Chondrocyte (in vitro differentiated cells): ENCODE measurements around the gene NCR1. TPM values are rescaled to one million over a fixed set of nuclear protein-coding genes. Genes with fewer than 3 reads are reported as not detected.
"Not testable (repeated sequence)": the region's sequence is repeated elsewhere in the genome, so short reads cannot be mapped to it uniquely, and the experiment has no call there.

ENCODE experiments used
- DNase-seq: peaks from one replicate; pipeline ENCODE4 v3.0.0; 2021; ENCODE audit warnings: mixed read lengths, low spot score
- H3K27ac Mint-ChIP-seq: one replicate; pipeline ENCODE4 v1.8.0; 2021; ENCODE audit warnings: mild to moderate bottlenecking, moderate library complexity, mixed read lengths; ENCODE audit not compliant: unreplicated experiment
- H3K27me3 Mint-ChIP-seq: 2 replicates; pipeline ENCODE4 v1.8.0; 2021; ENCODE audit warnings: low read depth, mixed read lengths
- H3K36me3 Mint-ChIP-seq: 2 replicates; pipeline ENCODE4 v1.8.0; 2021; ENCODE audit warnings: low read depth, mixed read lengths
- H3K4me1 Mint-ChIP-seq: 2 replicates; pipeline ENCODE4 v1.8.0; 2021; ENCODE audit warnings: low read depth, mild to moderate bottlenecking, mixed read lengths
- H3K4me3 Mint-ChIP-seq: one replicate; pipeline ENCODE4 v1.8.0; 2021; ENCODE audit warnings: mild to moderate bottlenecking, moderate library complexity, mixed read lengths; ENCODE audit not compliant: unreplicated experiment
- H3K9me3 Mint-ChIP-seq: 2 replicates; pipeline ENCODE4 v1.8.0; 2021; ENCODE audit warnings: low read depth, mixed read lengths
- CTCF ChIP-seq: fragments of 200-600 bp; sonication (generic); IDR thresholded peaks from 2 replicates; pipeline ENCODE4 v1.5.0; 2021; ENCODE audit warnings: antibody characterized with exemption, mild to moderate bottlenecking, moderate library complexity
- total RNA-seq: library from RNA; stranded (reverse); gene quantifications from 3 replicates; pipeline ENCODE4 v1.2.1, GENCODE V29; 2021

Gene NCR1
- total RNA-seq, 1 donor from 2014 or later: not detected

GRCh38 chr19:54949412-54949811, 43.5 kb downstream of the NCR1 start:
- H3K27ac Mint-ChIP-seq: no peak overlapping the region
- no peak for DNase-seq
- no peaks in the 10 kb centered on the region for H3K27me3 Mint-ChIP-seq
- H3K9me3 Mint-ChIP-seq: no peaks in the 10 kb centered on the region
- TF ChIP-seq CTCF: no peak
- no peaks in the 10 kb centered on the region for H3K36me3 Mint-ChIP-seq
- H3K4me3 Mint-ChIP-seq: no peak overlapping the region
- peaks cover 5% of the 10 kb centered on the region for H3K4me1 Mint-ChIP-seq

- H3K4me3 Mint-ChIP-seq, H3K27ac Mint-ChIP-seq, H3K9me3 Mint-ChIP-seq, DNase-seq, H3K36me3 Mint-ChIP-seq, H3K27me3 Mint-ChIP-seq, H3K4me1 Mint-ChIP-seq: not testable (repeated sequence)
Observed at GRCh38 chr19:54950580-54950979, 44.6 kb downstream of the NCR1 start.

- H3K4me1 Mint-ChIP-seq: peaks cover 5% of the 10 kb centered on the region
- H3K27me3 Mint-ChIP-seq: no peaks in the 10 kb centered on the region
- H3K36me3 Mint-ChIP-seq: no peaks in the 10 kb centered on the region
- H3K4me3 Mint-ChIP-seq: no peak overlapping the region
- no peaks in the 10 kb centered on the region for H3K9me3 Mint-ChIP-seq
- TF ChIP-seq CTCF: no peak
- DNase-seq: no peak
- peak overlapping the region; percentile 75 for H3K27ac Mint-ChIP-seq
Observed at GRCh38 chr19:54952591-54953344, 46.8 kb downstream of the NCR1 start.

GRCh38 chr19:54953345-54953713, 47.4 kb downstream of the NCR1 start:
- not testable (repeated sequence) for DNase-seq, H3K27ac Mint-ChIP-seq, H3K4me1 Mint-ChIP-seq, H3K9me3 Mint-ChIP-seq, H3K36me3 Mint-ChIP-seq, H3K4me3 Mint-ChIP-seq, H3K27me3 Mint-ChIP-seq

- Mint-ChIP-seq H3K4me1 (peaks cover 5% of the 10 kb centered on the region), H3K27me3 (no peaks in the 10 kb centered on the region), H3K4me3 (no peak overlapping the region), H3K9me3 (no peaks in the 10 kb centered on the region), H3K27ac (no peak overlapping the region), H3K36me3 (no peaks in the 10 kb centered on the region)
- no peak for DNase-seq
- no peak for TF ChIP-seq CTCF
Observed at GRCh38 chr19:54955376-54955775, 49.4 kb downstream of the NCR1 start.

GRCh38 chr19:54959840-54960239, 53.9 kb downstream of the NCR1 start:
- no peaks in the 10 kb centered on the region for H3K27me3 Mint-ChIP-seq
- no peak for DNase-seq
- no peaks in the 10 kb centered on the region for H3K9me3 Mint-ChIP-seq
- H3K27ac Mint-ChIP-seq: no peak overlapping the region
- H3K4me1 Mint-ChIP-seq: no peaks in the 10 kb centered on the region
- no peak for TF ChIP-seq CTCF
- no peak overlapping the region for H3K4me3 Mint-ChIP-seq
- H3K36me3 Mint-ChIP-seq: no peaks in the 10 kb centered on the region

Other genes with a start within 250 kb of the NCR1 start
- not detected in 3 replicates for gene LILRB4, start 243.2 kb upstream of the NCR1 start, total RNA-seq
- gene KIR3DL3, start 181.7 kb upstream of the NCR1 start, total RNA-seq: not detected in 3 replicates
- gene KIR2DL3, start 167.6 kb upstream of the NCR1 start, total RNA-seq: not detected in 3 replicates
- gene KIR2DL1, start 136.4 kb upstream of the NCR1 start, total RNA-seq: not detected in 3 replicates
- not detected in 3 replicates for gene KIR2DL4, start 102.5 kb upstream of the NCR1 start, total RNA-seq
- gene KIR3DL1, start 89.7 kb upstream of the NCR1 start, total RNA-seq: not detected in 3 replicates
- not detected in 3 replicates for gene KIR2DS4, start 73.5 kb upstream of the NCR1 start, total RNA-seq
- gene KIR3DL2, start 55.7 kb upstream of the NCR1 start, total RNA-seq: not detected in 3 replicates
- gene FCAR, start 31.9 kb upstream of the NCR1 start, total RNA-seq: not detected in 3 replicates
- not detected in 3 replicates for gene NLRP7, start 41.4 kb downstream of the NCR1 start, total RNA-seq
- 19.1 to 21.7 TPM (median 21.1 TPM) in 3 replicates for gene NLRP2, start 60.2 kb downstream of the NCR1 start, total RNA-seq
- 0.51 TPM in 1 of 3 replicates, not detected in the others for gene GP6, start 132.1 kb downstream of the NCR1 start, total RNA-seq
- 9.7 to 13.7 TPM (median 11.1 TPM) in 3 replicates for gene RDH13, start 157.0 kb downstream of the NCR1 start, total RNA-seq
- 4.1 to 7.9 TPM (median 6.8 TPM) in 3 replicates for gene EPS8L1, start 169.7 kb downstream of the NCR1 start, total RNA-seq
- 86.1 to 111 TPM (median 103 TPM) in 3 replicates for gene PPP1R12C, start 211.5 kb downstream of the NCR1 start, total RNA-seq
- gene TNNT1, start 243.1 kb downstream of the NCR1 start, total RNA-seq: 0.62 TPM in 1 of 3 replicates, not detected in the others